22Rv1 (cell line): Measurements from ENCODE around the gene RGS11.

Experiments
- ZFX ChIP-seq: fragments of 450-650 bp; IDR thresholded peaks from 2 replicates; pipeline ENCODE4 v1.6.1; 2017; ENCODE audit warnings: antibody characterized with exemption, borderline replicate concordance
- TF ChIP-seq, protein P1 (sequence below): fragments of 450-650 bp; IDR thresholded peaks from 2 replicates; pipeline ENCODE4 v1.5.1; 2017; ENCODE audit warnings: mild to moderate bottlenecking

DNA sequence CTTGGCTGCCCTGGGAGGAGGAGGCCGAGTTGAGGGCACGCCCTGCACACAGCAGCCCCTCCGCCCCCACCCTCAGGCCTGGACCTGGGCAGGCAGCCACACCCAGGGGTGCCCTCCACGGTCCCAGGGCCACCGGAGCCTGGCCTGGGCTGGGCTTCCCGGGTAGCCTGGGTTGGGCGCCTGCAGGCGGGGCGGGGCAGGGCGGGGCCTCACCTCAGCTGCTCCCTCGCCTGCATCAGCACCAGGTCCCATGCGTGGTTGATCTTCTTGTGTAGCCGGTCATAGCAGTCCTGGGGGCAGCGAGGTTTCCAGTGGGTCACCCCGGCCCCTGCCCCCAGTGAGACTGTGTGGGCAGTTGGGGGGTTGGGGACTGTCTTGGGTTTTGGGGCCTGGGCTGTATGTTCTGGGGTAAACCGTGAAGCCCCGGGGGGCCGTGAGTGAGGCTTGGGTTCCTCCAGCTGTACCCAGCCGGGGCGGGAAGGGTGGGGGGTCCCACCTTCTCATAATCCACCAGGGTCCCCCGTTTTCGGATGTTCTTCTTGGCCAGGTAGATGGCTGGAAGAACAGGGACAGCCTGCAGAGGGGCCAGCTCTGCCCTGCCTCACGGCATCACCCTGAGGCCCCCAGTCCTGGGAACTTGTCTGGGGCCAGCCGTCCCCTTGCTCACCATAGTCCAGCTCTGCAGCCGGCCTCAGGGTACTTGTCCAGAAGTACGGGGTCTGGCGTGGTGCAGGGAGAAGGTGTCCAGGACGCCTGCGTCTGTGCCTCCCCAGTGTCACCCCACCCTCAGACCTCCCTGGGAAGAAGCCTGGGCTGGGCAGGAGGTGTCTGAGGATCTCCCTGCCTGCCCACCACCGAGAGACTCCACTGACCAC is 2.0 kb downstream of the RGS11 start:
- TF ChIP-seq, protein P1, sequence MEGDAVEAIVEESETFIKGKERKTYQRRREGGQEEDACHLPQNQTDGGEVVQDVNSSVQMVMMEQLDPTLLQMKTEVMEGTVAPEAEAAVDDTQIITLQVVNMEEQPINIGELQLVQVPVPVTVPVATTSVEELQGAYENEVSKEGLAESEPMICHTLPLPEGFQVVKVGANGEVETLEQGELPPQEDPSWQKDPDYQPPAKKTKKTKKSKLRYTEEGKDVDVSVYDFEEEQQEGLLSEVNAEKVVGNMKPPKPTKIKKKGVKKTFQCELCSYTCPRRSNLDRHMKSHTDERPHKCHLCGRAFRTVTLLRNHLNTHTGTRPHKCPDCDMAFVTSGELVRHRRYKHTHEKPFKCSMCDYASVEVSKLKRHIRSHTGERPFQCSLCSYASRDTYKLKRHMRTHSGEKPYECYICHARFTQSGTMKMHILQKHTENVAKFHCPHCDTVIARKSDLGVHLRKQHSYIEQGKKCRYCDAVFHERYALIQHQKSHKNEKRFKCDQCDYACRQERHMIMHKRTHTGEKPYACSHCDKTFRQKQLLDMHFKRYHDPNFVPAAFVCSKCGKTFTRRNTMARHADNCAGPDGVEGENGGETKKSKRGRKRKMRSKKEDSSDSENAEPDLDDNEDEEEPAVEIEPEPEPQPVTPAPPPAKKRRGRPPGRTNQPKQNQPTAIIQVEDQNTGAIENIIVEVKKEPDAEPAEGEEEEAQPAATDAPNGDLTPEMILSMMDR = no peak
- no peak for TF ChIP-seq ZFX
